Central memory CD8-positive, alpha-beta T cell (primary cell): ENCODE data around the gene ATP8B4.

Source experiments
- ATAC-seq: fragments of 150-1000 bp; cut with Tn5 transposase; replicated peaks from 2 replicates; pipeline ENCODE4 v1.10.0; 2022; ENCODE audit warnings: mild to moderate bottlenecking, moderate FRiP score, moderate number of reproducible peaks; ENCODE audit not compliant: poor library complexity, severe bottlenecking; ENCODE audit errors: extremely low read depth
- DNase-seq, 2 donors: peaks; one replicate each; pipeline ENCODE4 v3.0.0; 2021; ENCODE audit warnings: low spot score in 2 of 2
- H3K27ac Mint-ChIP-seq: one replicate; pipeline ENCODE4 v1.8.0; 2022; ENCODE audit warnings: low read depth, mild to moderate bottlenecking, moderate library complexity, mixed read lengths
- H3K27me3 Mint-ChIP-seq: one replicate; pipeline ENCODE4 v1.8.0; 2022; ENCODE audit warnings: mixed read lengths
- H3K36me3 Mint-ChIP-seq: one replicate; pipeline ENCODE4 v1.8.0; 2022; ENCODE audit warnings: mild to moderate bottlenecking, moderate library complexity, mixed read lengths; ENCODE audit not compliant: insufficient read depth
- H3K4me1 Mint-ChIP-seq: one replicate; pipeline ENCODE4 v1.8.0; 2022; ENCODE audit warnings: mixed read lengths
- H3K4me3 Mint-ChIP-seq: one replicate; pipeline ENCODE4 v1.8.0; 2022; ENCODE audit warnings: mild to moderate bottlenecking, moderate library complexity, mixed read lengths
- H3K9me3 Mint-ChIP-seq: one replicate; pipeline ENCODE4 v1.8.0; 2022; ENCODE audit warnings: mixed read lengths

Gene ATP8B4

GRCh38 chr15:49823987-49824774, 294.9 kb downstream of the ATP8B4 start:
- H3K27me3 Mint-ChIP-seq = no peaks in the 10 kb centered on the region
- H3K36me3 Mint-ChIP-seq = no peaks in the 10 kb centered on the region
- DNase-seq (no peak), ATAC-seq (no peak)
- H3K4me3 Mint-ChIP-seq = no peak overlapping the region
- no peaks in the 10 kb centered on the region for H3K9me3 Mint-ChIP-seq
- H3K27ac Mint-ChIP-seq = no peak overlapping the region
- no peaks in the 10 kb centered on the region for H3K4me1 Mint-ChIP-seq

GRCh38 chr15:49817100-49817499, 301.9 kb downstream of the ATP8B4 start:
- ATAC-seq = no peak

GRCh38 chr15:49815950-49816349, 303.1 kb downstream of the ATP8B4 start:
- no peaks in the 10 kb centered on the region for H3K9me3 Mint-ChIP-seq
- H3K27ac Mint-ChIP-seq = no peak overlapping the region
- H3K27me3 Mint-ChIP-seq = no peaks in the 10 kb centered on the region
- no peaks in the 10 kb centered on the region for H3K36me3 Mint-ChIP-seq
- H3K4me3 Mint-ChIP-seq = no peak overlapping the region
- peaks cover 6% of the 10 kb centered on the region for H3K4me1 Mint-ChIP-seq
- no peak for DNase-seq
- ATAC-seq = no peak

More at GRCh38 chr15:49817100-49817499, 301.9 kb downstream of the ATP8B4 start:
- no peak overlapping the region for H3K4me3 Mint-ChIP-seq
- H3K36me3 Mint-ChIP-seq = no peaks in the 10 kb centered on the region
- H3K4me1 Mint-ChIP-seq = peaks cover 6% of the 10 kb centered on the region
- no peak overlapping the region for H3K27ac Mint-ChIP-seq
- no peak for DNase-seq
- no peaks in the 10 kb centered on the region for H3K9me3 Mint-ChIP-seq
- no peaks in the 10 kb centered on the region for H3K27me3 Mint-ChIP-seq

GRCh38 chr15:49815526-49815925, 303.5 kb downstream of the ATP8B4 start:
- DNase-seq (no peak), ATAC-seq (no peak)
- Mint-ChIP-seq H3K36me3 (no peaks in the 10 kb centered on the region), H3K4me3 (no peak overlapping the region), H3K27me3 (no peaks in the 10 kb centered on the region), H3K27ac (no peak overlapping the region), H3K4me1 (peaks cover 6% of the 10 kb centered on the region), H3K9me3 (no peaks in the 10 kb centered on the region)

- H3K4me3 Mint-ChIP-seq = no peak overlapping the region
- no peak overlapping the region for H3K27ac Mint-ChIP-seq
- no peaks in the 10 kb centered on the region for H3K9me3 Mint-ChIP-seq
- no peaks in the 10 kb centered on the region for H3K27me3 Mint-ChIP-seq
- H3K4me1 Mint-ChIP-seq = peaks cover 6% of the 10 kb centered on the region
- DNase-seq = no peak
- H3K36me3 Mint-ChIP-seq = no peaks in the 10 kb centered on the region
- no peak for ATAC-seq
Observed at GRCh38 chr15:49814709-49815108, 304.3 kb downstream of the ATP8B4 start.

- DNase-seq (no peak), ATAC-seq (no peak)
- H3K9me3 Mint-ChIP-seq = no peaks in the 10 kb centered on the region
- peaks cover 6% of the 10 kb centered on the region for H3K4me1 Mint-ChIP-seq
- H3K4me3 Mint-ChIP-seq = no peak overlapping the region
- H3K36me3 Mint-ChIP-seq = no peaks in the 10 kb centered on the region
- no peak overlapping the region for H3K27ac Mint-ChIP-seq
- H3K27me3 Mint-ChIP-seq = no peaks in the 10 kb centered on the region
Observed at GRCh38 chr15:49813625-49814024, 305.4 kb downstream of the ATP8B4 start.

- H3K27ac Mint-ChIP-seq = no peak overlapping the region
- no peaks in the 10 kb centered on the region for H3K9me3 Mint-ChIP-seq
- H3K4me1 Mint-ChIP-seq = peaks cover 2% of the 10 kb centered on the region
- no peak for ATAC-seq
- no peak overlapping the region for H3K4me3 Mint-ChIP-seq
- H3K27me3 Mint-ChIP-seq = no peaks in the 10 kb centered on the region
- no peaks in the 10 kb centered on the region for H3K36me3 Mint-ChIP-seq
- DNase-seq = no peak
Observed at GRCh38 chr15:49810720-49811119, 308.3 kb downstream of the ATP8B4 start.

- Mint-ChIP-seq H3K27ac (no peak overlapping the region), H3K4me1 (no peaks in the 10 kb centered on the region), H3K9me3 (no peaks in the 10 kb centered on the region), H3K36me3 (no peaks in the 10 kb centered on the region), H3K4me3 (no peak overlapping the region), H3K27me3 (no peaks in the 10 kb centered on the region)
- DNase-seq (no peak), ATAC-seq (peak; percentile 19)
Observed at GRCh38 chr15:49809894-49810609, 309.0 kb downstream of the ATP8B4 start.

GRCh38 chr15:49808341-49808740, 310.7 kb downstream of the ATP8B4 start:
- H3K4me1 Mint-ChIP-seq = no peaks in the 10 kb centered on the region
- H3K36me3 Mint-ChIP-seq = no peaks in the 10 kb centered on the region
- H3K27me3 Mint-ChIP-seq = no peaks in the 10 kb centered on the region
- H3K27ac Mint-ChIP-seq = no peak overlapping the region
- DNase-seq (no peak), ATAC-seq (no peak)
- no peaks in the 10 kb centered on the region for H3K9me3 Mint-ChIP-seq
- H3K4me3 Mint-ChIP-seq = no peak overlapping the region
